B cell (primary cell): ENCODE data around the gene CLEC19A. TPM values are rescaled to one million over a fixed set of nuclear protein-coding genes. Genes with fewer than 3 reads are reported as not detected.

Source experiments
- ATAC-seq: fragments of 200-7000 bp; cut with Tn5 transposase; one replicate; pipeline ENCODE4 v1.10.0; 2021; ENCODE audit warnings: low read depth, mild to moderate bottlenecking, moderate number of reproducible peaks, moderate library complexity
- CTCF ChIA-PET: fragments of 350-600 bp; sonication (Branson Sonifier 250); formaldehyde crosslinking; loops from one replicate; lab custom pipeline; 2021; ENCODE audit warnings: antibody characterized with exemption, inconsistent platforms; lab: Charles Lee
- POLR2A ChIA-PET: fragments of 350-600 bp; sonication (Branson Sonifier 250); formaldehyde crosslinking; loops from one replicate; lab custom pipeline; 2021; ENCODE audit warnings: antibody characterized with exemption; lab: Charles Lee
- DNase-seq: peaks from one replicate; pipeline ENCODE4 v3.0.0; 2013
- H2AFZ ChIP-seq: 2 replicates; pipeline ENCODE4 v1.6.1; 2012; ENCODE audit warnings: mild to moderate bottlenecking, low read depth, low read length; ENCODE audit not compliant: insufficient read depth, poor library complexity, severe bottlenecking
- H3K27ac ChIP-seq, 2 donors: 1 replicate in 1 of 2; 2 replicates in 1 of 2; pipeline ENCODE4 v1.5.1; 2012 to 2013; ENCODE audit warnings: low read length in 2 of 2, mild to moderate bottlenecking in 2 of 2, moderate library complexity in 1 of 2
- H3K27me3 ChIP-seq, 4 experiments: fragments of 200-600 bp in 1 of 4; sonication (generic) in 1 of 4; replicated peaks in 1 of 4; 1 replicate in 2 of 4; 2 replicates in 2 of 4; pipeline versions ENCODE4 v1.6.1 to v1.7.0; 2013 to 2016; ENCODE audit warnings: low read length in 3 of 4, mild to moderate bottlenecking in 2 of 4, mixed read lengths in 1 of 4, moderate library complexity in 1 of 4; ENCODE audit not compliant: insufficient read depth in 4 of 4, control insufficient read depth in 3 of 4; ENCODE audit errors: control extremely low read depth in 1 of 4
- H3K36me3 ChIP-seq, 2 experiments: replicated peaks in 1 of 2; 1 replicate in 1 of 2; 2 replicates in 1 of 2; pipeline versions ENCODE4 v1.6.1 to v1.7.1; 2013; ENCODE audit warnings: low read length in 1 of 2; ENCODE audit not compliant: insufficient read depth in 2 of 2, control insufficient read depth in 1 of 2; ENCODE audit errors: control extremely low read depth in 1 of 2, extremely low read depth in 1 of 2
- H3K4me1 ChIP-seq, 2 donors: fragments of 200-600 bp in 1 of 2; sonication (generic) in 1 of 2; 1 replicate in 1 of 2; 2 replicates in 1 of 2; pipeline versions ENCODE4 v1.5.1 to v1.6.1; 2013 to 2017; ENCODE audit warnings: low read length in 2 of 2; ENCODE audit not compliant: control insufficient read depth in 2 of 2, insufficient read depth in 2 of 2
- H3K4me2 ChIP-seq: replicated peaks from 2 replicates; pipeline ENCODE3; 2012; ENCODE audit warnings: mild to moderate bottlenecking, low read depth, low read length; ENCODE audit not compliant: poor library complexity, severe bottlenecking
- H3K4me3 ChIP-seq, 5 experiments: fragments of 200-600 bp in 1 of 5; sonication (generic) in 1 of 5; 1 replicate in 3 of 5; 2 replicates in 2 of 5; pipeline versions ENCODE4 v1.5.1 to v1.7.0; 2011 to 2016; ENCODE audit warnings: low read length in 4 of 5, mild to moderate bottlenecking in 4 of 5, low read depth in 2 of 5, control low read depth in 1 of 5, moderate library complexity in 1 of 5; ENCODE audit not compliant: insufficient read depth in 1 of 5; ENCODE audit errors: control extremely low read depth in 1 of 5, extremely low read depth in 1 of 5
- H3K79me2 ChIP-seq: fragments of 200-600 bp; sonication (generic); one replicate; pipeline ENCODE4 v1.6.0; 2016; ENCODE audit warnings: low read length; ENCODE audit not compliant: control insufficient read depth, insufficient read depth
- H3K9ac ChIP-seq: fragments of 200-600 bp; sonication (generic); 2 replicates; pipeline ENCODE4 v1.6.1; 2017; ENCODE audit warnings: mild to moderate bottlenecking, low read length, moderate library complexity
- H3K9me3 ChIP-seq, 3 donors: one replicate each; pipeline versions ENCODE4 v1.6.1 to v1.7.1; 2013; ENCODE audit warnings: low read length in 2 of 3; ENCODE audit not compliant: control insufficient read depth in 2 of 3, insufficient read depth in 1 of 3; ENCODE audit errors: control extremely low read depth in 1 of 3
- H4K20me1 ChIP-seq: 2 replicates; pipeline ENCODE4 v1.6.0; 2012; ENCODE audit warnings: mild to moderate bottlenecking, low read length; ENCODE audit not compliant: insufficient read depth, control insufficient read depth, poor library complexity, severe bottlenecking
- H3K27ac Mint-ChIP-seq: one replicate; pipeline ENCODE4 v1.8.0; 2021; ENCODE audit warnings: mixed read lengths
- H3K27me3 Mint-ChIP-seq: one replicate; pipeline ENCODE4 v1.8.0; 2021; ENCODE audit warnings: mixed read lengths
- H3K4me1 Mint-ChIP-seq: one replicate; pipeline ENCODE4 v1.8.0; 2021; ENCODE audit warnings: mixed read lengths
- H3K4me3 Mint-ChIP-seq: one replicate; pipeline ENCODE4 v1.8.0; 2021; ENCODE audit warnings: mixed read lengths
- H3K9me3 Mint-ChIP-seq: one replicate; pipeline ENCODE4 v1.8.0; 2022; ENCODE audit warnings: mixed read lengths; ENCODE audit not compliant: insufficient read depth
- CTCF ChIP-seq: fragments of 200-600 bp; IDR thresholded peaks from one replicate; pipeline ENCODE4 v1.8.0; 2022; ENCODE audit warnings: antibody characterized with exemption, mild to moderate bottlenecking
- EZH2 ChIP-seq: IDR thresholded peaks from 2 replicates; pipeline ENCODE4 v1.6.1; 2012; ENCODE audit warnings: borderline replicate concordance, low read depth, mild to moderate bottlenecking, moderate library complexity, low read length; ENCODE audit not compliant: insufficient read depth, poor library complexity, severe bottlenecking
- WGBS: methylation state at CpG from one replicate; pipeline ENCODE4 v1.1.5; 2013; ENCODE audit warnings: missing lambda C conversion rate; ENCODE audit not compliant: insufficient coverage; 5-methylcytosine and 5-hydroxymethylcytosine counted together
- intact Hi-C: fragments of 100-400 bp; cut with micrococcal nuclease; formaldehyde crosslinking; loops from one replicate; pipeline ENCODE4 v1.10.0; 2022
- polyA plus RNA-seq: library from polyadenylated mRNA; depleted of rRNA; stranded (reverse); fragments of >200 nt; gene quantifications from 2 replicates; pipeline ENCODE4 v1.2.3, GENCODE V29; 2012
- total RNA-seq, 2 donors: library from RNA; stranded (reverse); fragments of 120-200 nt in 1 of 2; gene quantifications; 1 replicate in 1 of 2; 2 replicates in 1 of 2; pipeline versions ENCODE4 v1.2.3 to v1.2.4, GENCODE V29; 2013 to 2022

CLEC19A gene
- total and polyA plus RNA-seq, 2 donors (not counting 1 experiment from before 2014, with no cell fraction given) = not detected

DNA sequence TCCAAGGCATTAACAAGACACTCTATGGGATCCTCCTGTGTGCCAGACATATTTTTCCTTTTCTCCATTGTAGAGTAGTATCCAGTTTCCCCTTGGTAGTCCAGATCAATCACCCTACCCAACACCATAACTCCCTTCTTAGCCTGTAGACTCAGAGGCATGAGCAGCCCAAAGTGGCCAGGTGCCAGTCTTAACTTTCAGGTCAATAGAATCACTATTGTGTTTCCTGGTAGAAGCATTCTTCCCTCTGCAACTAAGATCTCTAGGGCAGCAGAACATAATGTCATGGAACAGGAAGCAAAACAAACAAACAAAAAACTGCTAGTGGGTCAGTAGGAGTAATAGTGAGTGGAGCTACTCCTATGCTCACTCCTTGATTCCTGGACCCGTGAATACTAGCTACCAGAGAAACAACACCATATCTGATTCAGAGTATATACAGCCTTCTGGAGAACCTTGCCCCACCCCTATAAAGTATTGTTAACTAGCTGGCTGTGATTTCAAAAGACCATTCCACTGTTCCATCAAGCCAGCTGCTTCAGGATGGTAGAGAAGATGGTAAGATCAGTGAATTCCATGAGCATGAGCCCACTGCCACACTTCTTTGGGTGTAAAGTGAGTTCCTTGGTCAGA is 11.2 kb upstream of the CLEC19A start:
- no CpG with 5 or more reads among the region's 1 CpG for WGBS
- H3K27me3 ChIP-seq = no peaks in the 10 kb centered on the region
- H3K9me3 Mint-ChIP-seq = peaks cover under 1% of the 10 kb centered on the region

DNA sequence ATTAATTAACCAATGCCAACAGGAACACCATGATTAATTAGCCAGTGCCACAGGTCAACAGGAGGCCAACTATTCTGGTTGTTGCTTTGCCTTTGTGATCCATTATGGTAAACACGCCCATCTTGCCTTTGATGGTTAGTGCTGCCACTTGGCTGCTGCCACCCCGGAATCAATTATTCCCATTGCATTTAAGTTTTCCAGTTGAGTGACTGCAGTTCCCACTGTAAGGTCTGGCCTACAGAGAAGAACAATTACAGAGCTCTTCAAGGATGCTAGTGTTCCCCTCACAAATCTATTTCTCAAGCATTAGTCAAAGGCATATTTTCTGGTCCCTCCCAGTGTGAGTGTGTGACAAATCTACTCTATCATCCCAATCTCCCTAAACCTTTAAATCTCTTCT is 7.1 kb upstream of the CLEC19A start:
- Mint-ChIP-seq H3K9me3 (no peaks in the 10 kb centered on the region), H3K27me3 (peaks cover 9% of the 10 kb centered on the region), H3K4me1 (no peaks in the 10 kb centered on the region), H3K27ac (no peak overlapping the region), H3K4me3 (no peak overlapping the region)
- Histone ChIP-seq H3K9ac (no peak overlapping the region), H3K4me2 (no peak overlapping the region), H3K79me2 (no peaks in the 10 kb centered on the region), H3K27me3 (no peaks in the 10 kb centered on the region), H3K27ac (no peak overlapping the region), H3K4me1 (no peaks in the 10 kb centered on the region), H3K36me3 (no peaks in the 10 kb centered on the region), H3K4me3 (no peak overlapping the region), H4K20me1 (no peaks in the 10 kb centered on the region), H2AFZ (no peak overlapping the region), H3K9me3 (no peaks in the 10 kb centered on the region)
- ChIA-PET POLR2A (no interaction called here), CTCF (no interaction called here)
- 90% methylated on average over 2 of the region's 2 CpGs for WGBS
- no peak for DNase-seq
- intact Hi-C loops = no loop called here
- TF ChIP-seq EZH2 (no peak), CTCF (no peak)
- ATAC-seq = no peak

More for the DNA sequence above, 11.2 kb upstream of the CLEC19A start:
- intact Hi-C loops = no loop called here
- Histone ChIP-seq H3K79me2 (no peaks in the 10 kb centered on the region), H3K27ac (no peak overlapping the region), H2AFZ (no peak overlapping the region), H3K4me3 (no peak overlapping the region), H3K9ac (no peak overlapping the region), H3K4me2 (no peak overlapping the region), H3K36me3 (no peaks in the 10 kb centered on the region), H3K4me1 (peaks cover 4% of the 10 kb centered on the region in 2 donors), H3K9me3 (peaks cover 0 to 10% (median 2%) of the 10 kb centered on the region in 3 donors), H4K20me1 (no peaks in the 10 kb centered on the region)
- DNase-seq (no peak), ATAC-seq (no peak)
- peaks cover 9% of the 10 kb centered on the region for H3K27me3 Mint-ChIP-seq
- ChIA-PET CTCF (no interaction called here), POLR2A (no interaction called here)
- peaks cover 10% of the 10 kb centered on the region for H3K4me1 Mint-ChIP-seq
- no peak for TF ChIP-seq EZH2
- TF ChIP-seq CTCF = no peak
- no peak overlapping the region for H3K4me3 Mint-ChIP-seq
- no peak overlapping the region for H3K27ac Mint-ChIP-seq
